Keratinocyte (primary cell): Measurements from ENCODE around the gene GALNT2. TPM values are rescaled to one million over a fixed set of nuclear protein-coding genes. Genes with fewer than 3 reads are reported as not detected.

Source experiments
- DNase-seq: peaks from one replicate; pipeline ENCODE4 v3.0.0-alpha.2; 2011; ENCODE audit warnings: low read depth, missing footprints, low spot score
- FAIRE-seq: peaks from 2 replicates; lab custom pipeline; 2011; peaks lifted over from hg19 to GRCh38; lab: Jason Lieb, UNC
- H2AFZ ChIP-seq: 2 replicates; pipeline ENCODE4 v1.6.0; 2012; ENCODE audit warnings: low read length, control low read depth, inconsistent platforms; ENCODE audit not compliant: control insufficient read depth
- H3K27ac ChIP-seq: 2 replicates; pipeline ENCODE4 v1.5.1; 2011; ENCODE audit warnings: low read length; ENCODE audit not compliant: control insufficient read depth, insufficient read depth
- H3K27me3 ChIP-seq: 3 replicates; pipeline ENCODE4 v1.6.0; 2011; ENCODE audit warnings: low read length; ENCODE audit not compliant: control insufficient read depth, insufficient read depth; ENCODE audit errors: extremely low read depth
- H3K36me3 ChIP-seq, 2 experiments: 2 replicates in 1 of 2; 3 replicates in 1 of 2; pipeline ENCODE4 v1.5.1; 2011; ENCODE audit warnings: low read length in 2 of 2, mild to moderate bottlenecking in 1 of 2; ENCODE audit not compliant: control insufficient read depth in 2 of 2, insufficient read depth in 2 of 2; ENCODE audit errors: extremely low read depth in 1 of 2
- H3K4me1 ChIP-seq: 3 replicates; pipeline ENCODE4 v1.5.1; 2011; ENCODE audit warnings: low read length; ENCODE audit not compliant: control insufficient read depth, insufficient read depth; ENCODE audit errors: extremely low read depth
- H3K4me2 ChIP-seq: 3 replicates; pipeline ENCODE4 v1.6.0; 2011; ENCODE audit warnings: low read depth, low read length; ENCODE audit not compliant: control insufficient read depth, insufficient read depth; ENCODE audit errors: extremely low read depth
- H3K4me3 ChIP-seq, 3 experiments: fragments of 200-600 bp in 1 of 3; sonication (generic) in 1 of 3; 2 replicates in 2 of 3; 3 replicates in 1 of 3; pipeline ENCODE4 v1.5.1; 2011 to 2016; ENCODE audit warnings: low read length in 3 of 3, mild to moderate bottlenecking in 3 of 3, control low read depth in 2 of 3, inconsistent platforms in 1 of 3, low read depth in 1 of 3, mixed read lengths in 1 of 3, mixed run types in 1 of 3, moderate library complexity in 1 of 3; ENCODE audit not compliant: control insufficient read depth in 2 of 3, insufficient read depth in 2 of 3; ENCODE audit errors: extremely low read depth in 1 of 3
- H3K79me2 ChIP-seq: 2 replicates; pipeline ENCODE4 v1.6.0; 2012; ENCODE audit warnings: low read length; ENCODE audit not compliant: control insufficient read depth, insufficient read depth
- H3K9ac ChIP-seq: 3 replicates; pipeline ENCODE4 v1.6.0; 2011; ENCODE audit warnings: low read length; ENCODE audit not compliant: control insufficient read depth, insufficient read depth; ENCODE audit errors: extremely low read depth
- H3K9me1 ChIP-seq: 3 replicates; pipeline ENCODE4 v1.6.0; 2011; ENCODE audit warnings: low read length; ENCODE audit not compliant: control insufficient read depth, insufficient read depth; ENCODE audit errors: extremely low read depth
- H3K9me3 ChIP-seq: 2 replicates; pipeline ENCODE4 v1.5.1; 2012; ENCODE audit warnings: low read depth, low read length; ENCODE audit not compliant: control insufficient read depth
- H4K20me1 ChIP-seq: 3 replicates; pipeline ENCODE4 v1.6.0; 2011; ENCODE audit warnings: low read length; ENCODE audit not compliant: control insufficient read depth, insufficient read depth; ENCODE audit errors: extremely low read depth
- EZH2 ChIP-seq: IDR thresholded peaks from one replicate; pipeline ENCODE4 v1.6.1; 2012; ENCODE audit warnings: inconsistent platforms, mild to moderate bottlenecking, low read length, moderate library complexity
- dilution Hi-C: fragments of 300-500 bp; cut with MboI; formaldehyde crosslinking; loops from one replicate; pipeline ENCODE4 v1.7.0; 2020; ENCODE audit warnings: low sequenced_read_pairs; ENCODE audit not compliant: extremely low pct_ligation_motif_present
- polyA plus RNA-seq, 5 experiments: library from polyadenylated mRNA; depleted of rRNA in 3 of 5; stranded (reverse) in 3 of 5; stranded (forward) in 1 of 5; unstranded in 1 of 5; fragments of >200 nt; gene quantifications; 1 replicate in 1 of 5; 2 replicates in 3 of 5; 3 replicates in 1 of 5; pipeline versions ENCODE4 v1.2.1 to v1.2.3, GENCODE V29; 2011 to 2012; ENCODE audit warnings: missing spikeins in 2 of 5, low read depth in 1 of 5, low replicate concordance in 1 of 5
- TF ChIP-seq, protein P1 (sequence below), 3 experiments: IDR thresholded peaks in 1 of 3; conservative IDR thresholded peaks in 1 of 3; optimal IDR thresholded peaks in 1 of 3; 2 replicates in 2 of 3; 3 replicates in 1 of 3; pipeline versions ENCODE3 to v1.5.1; 2011; ENCODE audit warnings: low read length in 3 of 3, mild to moderate bottlenecking in 3 of 3, moderate library complexity in 2 of 3, control low read depth in 1 of 3, inconsistent platforms in 1 of 3; ENCODE audit not compliant: insufficient read depth in 2 of 3; ENCODE audit errors: extremely low read depth in 1 of 3

The GALNT2 gene
- polyA plus RNA-seq, 1 donor (not counting 4 experiments of a cell fraction or from before 2014, with no cell fraction given) = 61.7 TPM

- H4K20me1 ChIP-seq = no peaks in the 10 kb centered on the region
- H3K27ac ChIP-seq = no peak overlapping the region
- no peak overlapping the region for H3K9ac ChIP-seq
- H3K4me3 ChIP-seq = no peak overlapping the region
- H3K4me2 ChIP-seq = no peak overlapping the region
- no peak for FAIRE-seq
- no peaks in the 10 kb centered on the region for H3K27me3 ChIP-seq
- H3K36me3 ChIP-seq = no peaks in the 10 kb centered on the region
- no peaks in the 10 kb centered on the region for H3K4me1 ChIP-seq
- DNase-seq = no peak
- dilution Hi-C loops = no loop called here
- no peaks in the 10 kb centered on the region for H3K9me1 ChIP-seq
- no peak overlapping the region for H2AFZ ChIP-seq
- no peak for TF ChIP-seq EZH2
- TF ChIP-seq, protein P1, sequence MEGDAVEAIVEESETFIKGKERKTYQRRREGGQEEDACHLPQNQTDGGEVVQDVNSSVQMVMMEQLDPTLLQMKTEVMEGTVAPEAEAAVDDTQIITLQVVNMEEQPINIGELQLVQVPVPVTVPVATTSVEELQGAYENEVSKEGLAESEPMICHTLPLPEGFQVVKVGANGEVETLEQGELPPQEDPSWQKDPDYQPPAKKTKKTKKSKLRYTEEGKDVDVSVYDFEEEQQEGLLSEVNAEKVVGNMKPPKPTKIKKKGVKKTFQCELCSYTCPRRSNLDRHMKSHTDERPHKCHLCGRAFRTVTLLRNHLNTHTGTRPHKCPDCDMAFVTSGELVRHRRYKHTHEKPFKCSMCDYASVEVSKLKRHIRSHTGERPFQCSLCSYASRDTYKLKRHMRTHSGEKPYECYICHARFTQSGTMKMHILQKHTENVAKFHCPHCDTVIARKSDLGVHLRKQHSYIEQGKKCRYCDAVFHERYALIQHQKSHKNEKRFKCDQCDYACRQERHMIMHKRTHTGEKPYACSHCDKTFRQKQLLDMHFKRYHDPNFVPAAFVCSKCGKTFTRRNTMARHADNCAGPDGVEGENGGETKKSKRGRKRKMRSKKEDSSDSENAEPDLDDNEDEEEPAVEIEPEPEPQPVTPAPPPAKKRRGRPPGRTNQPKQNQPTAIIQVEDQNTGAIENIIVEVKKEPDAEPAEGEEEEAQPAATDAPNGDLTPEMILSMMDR (optimal IDR thresholded peaks at IDR 0.05 in 1 of 3, IDR thresholded peaks at IDR 0.05 in 1 of 3, conservative IDR thresholded peaks at IDR 0.05 in 1 of 3; ENCODE audit: extremely low read depth in 1 of 3, insufficient read depth in 2 of 3, low read length in 3 of 3) = no peak
- no peaks in the 10 kb centered on the region for H3K9me3 ChIP-seq
- H3K79me2 ChIP-seq = no peaks in the 10 kb centered on the region
Observed at GRCh38 chr1:230057100-230057499, 9.9 kb upstream of the GALNT2 start.

GRCh38 chr1:230057681-230058565 lies 9.1 kb upstream of the GALNT2 start:
- H3K79me2 ChIP-seq = no peaks in the 10 kb centered on the region
- TF ChIP-seq, protein P1 (optimal IDR thresholded peaks at IDR 0.05 in 1 of 3, IDR thresholded peaks at IDR 0.05 in 1 of 3, conservative IDR thresholded peaks at IDR 0.05 in 1 of 3; ENCODE audit: extremely low read depth in 1 of 3, insufficient read depth in 2 of 3, low read length in 3 of 3) = no peak
- TF ChIP-seq EZH2 = no peak

More at GRCh38 chr1:230057681-230058565, 9.1 kb upstream of the GALNT2 start:
- Histone ChIP-seq H4K20me1 (no peaks in the 10 kb centered on the region), H3K9ac (no peak overlapping the region), H3K27me3 (no peaks in the 10 kb centered on the region), H3K4me2 (no peak overlapping the region), H3K4me3 (no peak overlapping the region), H3K36me3 (no peaks in the 10 kb centered on the region), H3K4me1 (no peaks in the 10 kb centered on the region), H3K9me3 (no peaks in the 10 kb centered on the region), H2AFZ (no peak overlapping the region), H3K27ac (no peak overlapping the region), H3K9me1 (no peaks in the 10 kb centered on the region)
- FAIRE-seq (no peak), DNase-seq (no peak)
- dilution Hi-C loops = no loop called here
